Tibial nerve (tissue), 3 donors: ENCODE data around the gene SH3RF3.

ENCODE experiments used
- POLR2A ChIP-seq, 2 donors: fragments of 450-650 bp; IDR thresholded peaks; one replicate each; pipeline ENCODE4 v1.6.1; 2017; ENCODE audit warnings: antibody characterized with exemption in 2 of 2, mild to moderate bottlenecking in 2 of 2, moderate library complexity in 2 of 2
- TF ChIP-seq, protein P1 (sequence below), 5 experiments: fragments of 200-600 bp in 3 of 5; fragments of 450-650 bp in 2 of 5; sonication (generic) in 3 of 5; IDR thresholded peaks; one replicate each; pipeline ENCODE4 v1.5.1; 2016 to 2019; ENCODE audit warnings: antibody characterized with exemption in 5 of 5, mild to moderate bottlenecking in 3 of 5, moderate library complexity in 2 of 5

DNA sequence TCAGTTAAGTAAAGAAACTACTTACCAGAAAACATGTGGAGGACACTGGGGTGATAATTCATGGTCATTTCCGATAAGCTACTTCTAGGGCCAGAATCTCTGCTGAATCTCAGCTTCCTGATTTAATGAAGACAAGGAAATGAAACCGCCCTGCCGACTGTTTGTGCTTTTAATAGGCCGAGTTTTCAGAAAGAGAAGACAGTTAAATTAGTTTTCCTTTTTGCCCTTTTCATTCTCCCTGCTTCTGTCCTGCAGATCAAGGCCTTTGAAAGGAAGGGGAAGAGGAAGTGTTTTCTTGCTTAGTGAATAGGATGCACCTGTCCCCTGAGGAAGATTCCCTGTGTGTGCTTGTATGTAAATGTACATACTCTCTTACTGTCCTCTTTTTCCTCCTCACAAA, 126.6 kb downstream of the SH3RF3 start:
- TF ChIP-seq, protein P1, sequence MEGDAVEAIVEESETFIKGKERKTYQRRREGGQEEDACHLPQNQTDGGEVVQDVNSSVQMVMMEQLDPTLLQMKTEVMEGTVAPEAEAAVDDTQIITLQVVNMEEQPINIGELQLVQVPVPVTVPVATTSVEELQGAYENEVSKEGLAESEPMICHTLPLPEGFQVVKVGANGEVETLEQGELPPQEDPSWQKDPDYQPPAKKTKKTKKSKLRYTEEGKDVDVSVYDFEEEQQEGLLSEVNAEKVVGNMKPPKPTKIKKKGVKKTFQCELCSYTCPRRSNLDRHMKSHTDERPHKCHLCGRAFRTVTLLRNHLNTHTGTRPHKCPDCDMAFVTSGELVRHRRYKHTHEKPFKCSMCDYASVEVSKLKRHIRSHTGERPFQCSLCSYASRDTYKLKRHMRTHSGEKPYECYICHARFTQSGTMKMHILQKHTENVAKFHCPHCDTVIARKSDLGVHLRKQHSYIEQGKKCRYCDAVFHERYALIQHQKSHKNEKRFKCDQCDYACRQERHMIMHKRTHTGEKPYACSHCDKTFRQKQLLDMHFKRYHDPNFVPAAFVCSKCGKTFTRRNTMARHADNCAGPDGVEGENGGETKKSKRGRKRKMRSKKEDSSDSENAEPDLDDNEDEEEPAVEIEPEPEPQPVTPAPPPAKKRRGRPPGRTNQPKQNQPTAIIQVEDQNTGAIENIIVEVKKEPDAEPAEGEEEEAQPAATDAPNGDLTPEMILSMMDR (IDR thresholded peaks at IDR 0.05) = no peak
- no peak for TF ChIP-seq POLR2A (IDR thresholded peaks at IDR 0.05)
